ENCODE measurements around the gene POTEB2.
"Not testable (repeated sequence)": the region's sequence is repeated elsewhere in the genome, so short reads cannot be mapped to it uniquely, and the experiment has no call there.

POTEB2 gene

GRCh38 chr15:20866214-20866613, at the start of gene POTEB2:
TSS of gene POTEB2 (minus strand) at chr15:20866314. CDS start at chr15:20866281, 33 bp downstream.
- DNase-seq (ENCODE audit: low read depth): not testable (repeated sequence)

GRCh38 chr15:20879916-20880315, 13.8 kb upstream of the POTEB2 start:
- not testable (repeated sequence) for DNase-seq (ENCODE audit: low read depth)

- not testable (repeated sequence) for DNase-seq (ENCODE audit: low read depth)
Measured at GRCh38 chr15:20878464-20878863, 12.3 kb upstream of the POTEB2 start.

GRCh38 chr15:20877819-20878218, 11.7 kb upstream of the POTEB2 start:
- not testable (repeated sequence) for DNase-seq (ENCODE audit: low read depth)
